Measurements from ENCODE around the gene DEPDC7.
A peak's percentile ranks its signal among the peaks of the same experiment; 100 is the strongest.
"Not testable (repeated sequence)": the region's sequence is repeated elsewhere in the genome, so short reads cannot be mapped to it uniquely, and the experiment has no call there.

Gene DEPDC7

DNA sequence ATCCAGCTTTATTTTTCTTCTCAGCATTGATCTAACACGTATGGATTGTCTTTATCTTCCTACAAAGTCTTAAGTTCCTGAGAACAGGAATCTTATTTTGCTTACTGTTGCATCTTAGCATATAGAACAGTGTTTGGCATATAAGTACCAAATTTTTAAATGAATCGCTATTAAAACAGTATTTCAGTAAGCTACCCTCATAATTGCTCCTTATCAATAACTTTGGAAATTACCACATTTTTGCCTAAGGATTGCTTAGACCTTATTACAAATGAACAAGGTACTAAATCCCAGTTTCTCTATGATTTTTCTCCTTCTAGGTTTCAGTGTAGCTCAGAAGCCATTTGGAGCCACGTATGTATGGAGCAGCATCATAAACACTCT lies 9.7 kb downstream of the DEPDC7 start:
- no peak for DNase-seq (ENCODE audit: low read depth, low spot score)

DNA sequence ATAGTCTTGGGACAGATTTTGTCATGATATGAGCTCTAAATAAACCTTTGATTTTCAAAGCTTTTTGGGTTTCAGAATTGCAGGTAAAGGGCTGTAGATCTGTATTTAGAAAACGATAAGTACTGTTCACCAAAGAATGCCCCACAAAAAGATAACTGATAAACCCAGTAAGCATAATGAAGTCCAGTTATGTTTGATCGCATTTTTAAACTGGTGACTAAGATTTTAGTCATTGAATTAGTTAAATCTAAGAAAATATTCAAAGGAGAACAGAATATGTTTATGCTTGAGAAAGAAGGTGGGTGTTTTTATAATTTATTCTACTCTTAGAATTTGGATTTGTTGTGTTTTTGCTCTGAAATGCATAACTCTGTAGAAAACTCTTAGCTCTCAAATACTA lies 11.6 kb downstream of the DEPDC7 start:
- no peak for DNase-seq (ENCODE audit: low read depth, low spot score)

DNA sequence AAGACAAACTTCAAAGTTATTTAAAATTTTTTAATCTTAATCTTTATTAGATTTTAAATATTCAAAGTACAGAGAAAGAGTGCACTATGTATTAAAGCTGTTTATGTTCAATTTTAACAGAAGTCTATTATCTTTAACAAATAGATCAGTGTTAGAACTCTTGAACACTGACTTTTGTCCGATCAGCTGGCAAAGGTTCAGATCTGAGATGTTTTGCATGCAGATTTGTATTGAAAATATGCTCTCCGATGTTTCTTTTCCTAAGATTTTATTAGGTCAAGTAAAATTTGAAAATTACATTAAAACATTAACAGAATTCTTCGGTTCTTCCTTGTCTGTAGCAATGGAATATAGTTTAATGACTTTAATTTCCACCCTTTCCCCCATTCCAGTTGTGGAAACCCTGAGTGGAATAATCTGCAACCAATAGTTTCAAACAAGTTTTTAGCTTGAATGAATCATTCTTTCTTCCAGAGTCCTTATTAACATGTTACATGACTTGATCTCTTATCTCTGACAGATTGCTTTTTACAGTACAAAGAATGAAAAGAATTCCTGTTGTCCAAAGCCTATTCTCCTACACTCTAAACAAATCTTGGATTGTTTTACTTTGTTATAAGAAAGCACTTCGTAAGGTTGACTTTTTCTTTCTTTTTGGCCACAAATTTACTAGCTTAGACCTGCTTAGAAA lies 12.3 kb downstream of the DEPDC7 start:
- DNase-seq (ENCODE audit: low read depth, low spot score): no peak

DNA sequence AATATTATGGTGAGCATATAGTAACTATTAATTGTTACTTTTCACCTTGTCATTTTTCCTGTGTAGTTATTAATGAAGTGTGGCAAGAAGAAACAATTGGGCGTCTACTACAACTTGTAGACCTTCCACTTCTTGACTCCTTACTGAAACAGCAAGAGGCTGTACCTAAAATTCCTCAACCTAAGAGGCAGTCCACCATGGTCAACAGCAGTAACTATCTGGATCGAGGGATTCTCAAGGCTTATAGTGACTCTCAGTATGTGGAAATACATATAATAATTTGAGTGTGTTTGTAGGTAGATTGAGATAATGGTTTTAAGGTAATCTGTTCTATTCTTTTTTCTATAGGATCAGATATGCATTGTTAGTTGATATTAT lies 12.8 kb downstream of the DEPDC7 start:
- DNase-seq (ENCODE audit: low read depth, low spot score): no peak

DNA sequence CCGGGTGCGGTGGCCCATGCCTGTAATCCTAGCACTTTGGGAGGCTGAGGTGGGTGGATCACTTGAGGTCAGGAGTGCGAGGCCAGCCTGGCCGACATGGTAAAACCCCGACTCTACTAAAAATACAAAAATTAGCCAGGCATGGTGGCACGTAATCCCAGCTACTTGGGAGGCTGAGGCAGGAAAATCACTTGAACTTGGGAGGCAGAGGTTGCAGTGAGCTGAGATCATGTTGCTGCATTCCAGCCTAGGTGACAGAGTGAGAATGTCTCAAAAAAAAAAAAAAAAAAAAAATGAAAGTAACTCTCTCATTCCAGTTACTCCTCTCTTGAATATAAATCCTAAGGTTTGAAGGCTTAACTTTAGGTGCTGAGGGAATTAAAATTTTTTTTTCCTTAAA lies 13.5 kb downstream of the DEPDC7 start:
- not testable (repeated sequence) for DNase-seq (ENCODE audit: low read depth, low spot score)

DNA sequence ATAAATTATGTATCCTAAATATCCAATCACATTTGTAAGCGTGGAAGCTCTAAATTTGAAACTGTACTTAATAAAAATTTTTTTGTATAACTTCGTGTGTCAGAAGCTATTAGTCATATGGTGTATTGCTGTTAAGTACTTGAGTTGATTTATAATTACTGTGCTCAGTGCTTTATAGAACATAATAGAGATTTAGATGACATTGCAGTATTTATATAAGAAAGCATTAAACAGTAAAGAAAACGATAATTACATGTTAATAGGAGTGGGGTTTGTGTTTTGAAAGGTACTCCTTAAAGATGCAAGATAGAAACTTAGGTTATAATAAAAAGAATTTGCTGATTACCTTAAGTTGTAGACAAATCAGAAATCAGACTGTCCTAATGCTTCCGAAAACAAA lies 17.8 kb downstream of the DEPDC7 start:
- DNase-seq (ENCODE audit: low read depth, low spot score): no peak

DNA sequence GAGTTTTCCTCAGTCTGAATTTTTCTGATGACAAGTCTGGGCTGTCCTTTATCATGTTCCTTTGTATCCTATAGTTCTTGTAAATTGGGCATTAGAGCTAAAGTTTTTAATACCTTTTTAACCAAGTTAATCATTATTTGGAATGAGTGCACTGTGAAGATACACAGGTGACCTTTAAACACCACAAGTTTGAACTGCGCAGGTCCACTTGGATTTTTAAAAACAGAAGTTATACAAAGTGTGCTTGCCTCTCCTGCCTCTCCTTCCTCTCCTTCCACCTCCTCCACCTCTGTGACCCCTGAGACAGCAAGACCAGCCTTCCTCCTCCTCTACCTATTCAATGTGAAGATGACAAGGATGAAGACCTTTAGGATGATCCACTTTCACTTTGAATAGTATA lies 19.3 kb downstream of the DEPDC7 start:
- DNase-seq (ENCODE audit: low read depth, low spot score): no peak

DNA sequence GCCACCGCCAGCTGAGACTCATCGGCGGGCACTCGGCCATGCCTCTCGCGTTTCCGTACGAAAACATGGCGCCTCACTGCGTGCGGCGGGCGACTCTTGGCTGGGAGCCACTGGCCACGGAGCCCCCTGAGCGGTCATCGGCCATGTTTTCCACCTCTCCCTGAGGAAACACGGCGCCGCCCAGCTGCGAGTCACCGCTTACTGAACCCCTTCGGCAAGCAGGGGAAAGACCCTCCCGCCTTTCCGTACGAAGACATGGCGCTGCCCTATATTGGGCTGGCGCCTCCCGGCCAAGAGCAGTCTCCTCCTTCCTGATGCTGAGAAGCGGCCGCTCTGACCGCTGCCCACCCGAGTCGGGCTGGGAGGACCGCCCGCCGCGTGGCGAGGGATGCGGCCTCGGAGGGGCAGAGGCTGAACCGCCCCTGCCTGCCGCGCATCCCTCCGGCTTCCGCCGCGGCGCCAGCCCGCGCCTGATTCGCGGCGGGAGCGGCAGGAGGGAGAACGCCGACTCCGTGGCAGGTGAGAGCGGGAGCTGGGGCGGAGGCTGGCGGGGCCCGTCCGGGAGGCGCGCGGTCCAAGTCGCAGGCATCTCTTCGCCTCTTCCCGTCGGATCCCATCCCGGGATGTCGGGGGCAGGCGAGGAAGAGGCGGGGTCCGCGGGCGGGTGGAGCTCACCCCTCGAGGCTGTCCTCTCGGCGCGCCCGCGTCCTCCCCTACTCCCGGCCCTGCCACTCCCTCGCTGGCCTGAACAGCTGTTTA lies 23.8 kb downstream of the DEPDC7 start, which contains the start of gene TCP11L1:
TSS of gene TCP11L1 (plus strand) at position 299 of the 759 bp plus-strand sequence. CDS start 4,202 bp downstream, outside the sequence.
- DNase-seq (ENCODE audit: low read depth, low spot score): peak; percentile 55

DNA sequence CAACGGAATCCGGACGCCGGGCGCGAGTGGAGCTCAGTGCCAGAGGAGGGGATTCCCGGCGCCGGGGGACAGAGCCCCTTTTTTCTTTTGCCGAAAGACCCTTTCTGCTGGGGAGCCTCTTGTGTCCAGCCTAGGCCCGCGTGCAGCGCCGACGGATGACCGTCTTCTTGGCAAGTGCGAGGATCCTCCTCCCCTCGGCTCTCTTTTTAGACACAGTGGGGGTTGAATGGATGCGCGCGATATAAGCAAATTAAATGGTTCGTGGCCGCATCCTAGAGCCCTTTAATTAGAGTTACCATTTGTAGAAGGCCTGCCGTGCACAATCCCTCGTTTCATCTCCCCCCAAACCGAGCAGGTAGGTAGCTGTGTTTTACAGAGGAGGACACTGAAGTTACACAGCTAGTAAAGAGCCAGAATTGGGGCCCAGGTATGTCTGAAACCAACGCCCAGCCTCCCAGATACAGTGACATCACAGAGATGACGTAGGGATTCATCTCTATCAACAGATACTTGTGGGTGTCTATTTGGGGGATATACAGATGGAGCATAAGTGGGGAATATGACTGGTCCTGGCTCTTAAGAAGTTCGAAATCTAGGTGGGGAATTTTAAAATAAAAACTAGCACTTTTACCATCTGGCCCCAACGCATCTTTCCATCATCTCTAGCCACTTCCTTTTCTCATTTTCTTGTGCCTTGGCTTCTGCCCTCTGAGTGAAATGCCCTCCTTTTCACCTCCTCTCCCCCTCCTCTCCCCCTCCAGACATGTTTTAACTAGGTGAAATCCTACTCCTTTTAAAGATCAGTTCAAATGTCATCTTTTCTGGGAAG lies 24.6 kb downstream of the DEPDC7 start:
- no peak for DNase-seq (ENCODE audit: low read depth, low spot score)

DNA sequence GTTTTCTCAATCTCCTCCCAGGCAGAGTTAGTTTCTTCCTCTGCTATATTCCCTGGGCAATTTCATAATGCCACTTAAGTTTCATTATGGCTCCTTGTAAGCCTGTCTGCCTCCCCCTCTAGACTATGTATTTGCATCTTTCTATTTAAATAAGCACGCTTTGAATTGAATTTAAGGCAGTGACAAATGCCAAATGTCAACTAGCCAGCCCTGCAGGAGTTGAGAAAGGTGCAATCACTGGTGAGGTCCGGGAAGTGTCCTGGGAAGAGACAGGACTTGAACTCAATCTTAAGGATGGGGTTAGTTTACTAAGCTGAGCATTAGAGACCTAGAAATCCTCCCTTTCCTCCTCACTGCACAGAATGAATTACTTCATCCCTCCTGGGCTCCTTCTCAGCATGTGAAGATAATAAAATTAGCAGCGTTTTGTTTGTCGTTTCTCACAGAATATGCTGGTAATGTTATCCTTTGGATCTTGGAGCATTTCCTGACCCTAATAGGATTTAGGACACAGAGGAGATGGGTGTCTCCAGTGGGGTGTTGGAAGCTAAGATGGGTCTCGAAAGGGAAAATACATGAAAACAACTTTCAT lies 25.3 kb downstream of the DEPDC7 start:
- no peak for DNase-seq (ENCODE audit: low read depth, low spot score)

DNA sequence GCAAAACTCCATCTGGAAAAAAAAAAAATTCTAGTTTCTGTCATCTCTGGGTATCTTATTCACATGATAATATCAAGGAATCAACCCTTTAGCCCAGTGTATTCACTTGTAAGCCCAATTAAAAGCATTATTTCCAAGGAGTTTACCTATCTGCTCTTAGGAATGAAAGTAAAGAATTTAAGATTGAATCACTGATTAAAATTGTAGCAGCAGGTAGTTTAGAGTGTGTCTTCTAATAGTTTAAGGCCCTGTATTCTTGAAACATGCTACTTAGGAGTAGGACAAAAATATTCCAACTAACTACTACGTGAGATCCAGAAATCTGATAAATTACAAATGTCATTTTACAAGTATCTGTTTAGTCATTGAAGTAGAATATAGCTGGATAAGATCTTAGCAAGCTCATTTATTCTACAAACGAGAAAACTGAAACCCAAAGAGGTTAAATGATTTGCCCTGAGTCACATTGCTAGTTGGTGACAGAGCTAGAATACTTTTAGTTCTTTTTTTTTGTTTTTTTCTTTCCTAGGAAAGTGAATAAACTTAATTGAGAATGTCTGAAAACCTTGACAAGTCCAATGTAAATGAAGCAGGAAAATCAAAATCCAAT lies 27.6 kb downstream of the DEPDC7 start:
- DNase-seq (ENCODE audit: low read depth, low spot score): no peak

DNA sequence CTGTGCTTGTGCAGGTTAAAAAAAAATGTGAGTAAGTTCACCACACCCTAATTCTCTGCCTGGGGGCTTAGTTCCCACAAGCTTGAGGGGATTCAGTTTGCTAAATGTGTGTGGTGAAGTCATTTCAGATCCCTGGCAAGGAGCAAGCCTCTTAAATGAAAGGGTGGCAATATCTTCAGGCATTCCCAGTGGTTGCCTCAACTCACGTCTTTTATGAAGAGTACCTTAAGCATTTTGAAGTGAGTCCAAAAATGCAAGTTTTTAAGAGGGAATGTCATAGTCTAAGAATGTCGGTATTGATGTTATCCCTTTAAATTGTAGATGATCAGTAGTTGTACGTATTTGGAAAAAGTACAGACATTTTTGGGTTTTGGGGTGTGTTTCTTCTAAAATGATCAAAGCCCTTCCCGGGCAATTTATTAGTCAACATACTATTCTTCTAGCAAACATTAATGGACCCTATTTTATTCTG lies 28.6 kb downstream of the DEPDC7 start:
- DNase-seq (ENCODE audit: low read depth, low spot score): no peak

DNA sequence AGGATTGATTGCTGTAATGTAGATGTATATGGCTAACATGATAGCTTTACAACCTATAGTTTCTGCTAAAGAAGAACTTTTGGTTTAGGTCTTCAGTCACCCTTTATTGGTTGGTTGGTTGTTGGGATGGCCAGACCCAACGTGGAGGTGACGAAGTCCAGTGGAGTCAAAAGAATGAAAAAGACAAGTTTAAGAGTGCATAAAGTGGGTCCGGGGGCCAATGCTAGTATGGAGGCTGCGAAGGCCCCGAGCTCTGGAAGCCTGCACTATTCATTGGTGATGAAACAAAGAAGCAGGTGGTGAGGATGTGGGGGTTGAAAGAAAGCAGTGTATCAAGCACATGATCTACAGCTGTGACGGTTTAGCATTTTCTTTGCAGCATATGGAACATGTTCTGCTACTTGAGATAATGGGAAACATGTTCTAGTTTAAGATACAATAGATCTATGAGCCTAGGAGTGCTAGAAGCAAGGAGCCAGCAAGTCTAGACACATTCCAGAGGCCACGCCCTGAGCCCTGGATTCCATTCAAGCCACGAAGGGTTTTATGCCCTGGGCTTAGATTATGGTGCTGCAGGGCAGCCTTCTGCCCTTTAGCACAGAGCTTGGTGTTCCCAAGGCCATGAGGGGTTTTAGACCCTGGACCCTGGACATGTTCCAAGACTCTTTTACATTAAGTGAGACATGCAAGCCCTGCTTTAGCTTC lies 30.0 kb downstream of the DEPDC7 start:
- no peak for DNase-seq (ENCODE audit: low read depth, low spot score)

DNA sequence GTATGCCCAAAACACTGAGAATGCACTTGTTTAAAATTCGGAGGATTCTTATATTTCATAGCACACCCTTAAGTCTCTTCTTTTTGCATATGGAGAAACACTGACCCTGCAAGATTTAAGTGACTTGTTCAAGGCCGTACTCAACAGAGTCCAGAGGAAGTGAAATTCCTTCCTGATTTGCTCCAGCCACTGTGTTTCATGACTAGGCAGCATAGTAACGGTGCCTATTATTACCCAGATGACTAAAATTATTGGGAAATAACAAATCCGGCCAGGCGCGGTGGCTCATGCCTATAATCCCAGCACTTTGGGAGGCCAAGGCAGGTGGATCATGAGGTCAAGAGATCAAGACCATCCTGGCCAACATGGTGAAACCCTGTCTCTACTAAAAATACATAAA lies 33.0 kb downstream of the DEPDC7 start:
- DNase-seq (ENCODE audit: low read depth, low spot score): not testable (repeated sequence)

DNA sequence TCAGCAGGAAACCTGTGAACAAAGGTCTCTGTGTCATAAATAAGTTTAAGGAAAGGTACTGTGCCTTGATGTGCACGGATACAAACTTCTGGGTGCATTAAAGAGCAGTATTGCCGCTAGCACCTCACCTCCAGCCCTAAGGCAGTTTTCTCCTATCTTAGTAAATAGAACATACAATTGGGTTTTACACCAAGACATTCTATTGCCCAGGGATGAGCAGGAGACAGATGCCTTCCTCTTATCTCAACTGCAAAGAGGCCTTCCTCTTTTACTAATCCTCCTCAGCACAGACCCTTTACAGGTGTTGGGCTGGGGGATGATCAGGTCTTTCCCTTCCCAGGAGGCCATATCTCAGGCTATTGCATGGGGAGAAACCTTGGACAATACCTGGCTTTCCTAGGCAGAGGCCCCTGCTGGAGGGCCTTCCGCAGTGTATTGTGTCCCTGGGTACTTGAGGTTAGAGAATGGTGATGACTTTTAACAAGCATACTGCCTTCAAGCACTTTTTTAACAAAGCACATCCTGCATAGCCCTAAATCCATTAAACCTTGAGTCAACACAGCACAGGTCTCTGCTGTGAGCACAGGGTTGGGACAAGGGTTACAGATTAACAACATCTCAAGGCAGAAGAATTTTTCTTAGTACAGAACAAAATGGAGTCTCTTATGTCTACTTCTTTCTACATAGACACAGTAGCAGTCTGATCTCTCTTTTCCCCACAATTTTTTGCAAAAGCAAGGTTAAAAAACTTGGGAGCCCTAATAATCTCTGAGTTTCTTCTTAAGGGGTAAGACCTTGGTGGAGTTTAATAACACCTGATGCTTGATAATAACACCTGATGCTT lies 34.1 kb downstream of the DEPDC7 start:
- DNase-seq (ENCODE audit: low read depth, low spot score): not testable (repeated sequence)

DNA sequence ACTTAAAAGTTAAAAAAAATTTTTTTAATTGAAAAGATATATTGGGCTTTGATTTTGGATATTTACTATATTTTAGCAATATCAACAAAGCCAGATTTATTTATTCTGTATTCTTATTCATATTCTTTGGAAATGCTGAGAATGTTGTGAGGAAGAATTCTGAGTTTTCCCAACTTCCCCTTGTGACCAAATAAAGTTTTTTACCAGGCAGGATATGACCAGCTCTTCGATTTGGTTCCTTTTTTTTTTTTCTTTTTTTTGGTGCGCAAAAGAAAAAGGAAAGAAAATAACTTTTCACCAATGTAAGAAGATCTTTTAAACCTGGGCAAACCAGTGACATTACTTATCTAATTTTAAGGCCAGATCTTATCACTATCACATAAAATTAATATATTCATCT lies 36.6 kb downstream of the DEPDC7 start:
- DNase-seq (ENCODE audit: low read depth, low spot score): no peak

DNA sequence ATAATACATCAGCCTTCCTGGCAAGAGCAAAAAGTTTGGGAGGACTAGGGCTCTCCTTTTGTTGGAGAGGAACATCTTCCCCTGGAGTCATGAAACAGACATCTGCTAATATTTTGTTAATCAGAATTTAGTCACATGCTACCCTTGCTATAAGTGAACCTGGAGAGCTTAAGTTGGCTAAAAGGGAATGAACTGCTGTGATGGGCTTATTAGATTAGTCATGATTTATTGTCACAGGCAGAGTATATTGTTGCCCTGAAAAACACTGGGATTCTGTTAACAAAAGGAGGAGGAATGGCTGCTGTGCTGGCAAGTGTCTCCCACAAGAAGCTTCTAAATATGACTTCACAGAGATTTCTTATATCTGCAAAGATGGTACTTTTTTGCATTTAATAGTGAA lies 39.7 kb downstream of the DEPDC7 start:
- no peak for DNase-seq (ENCODE audit: low read depth, low spot score)

DNA sequence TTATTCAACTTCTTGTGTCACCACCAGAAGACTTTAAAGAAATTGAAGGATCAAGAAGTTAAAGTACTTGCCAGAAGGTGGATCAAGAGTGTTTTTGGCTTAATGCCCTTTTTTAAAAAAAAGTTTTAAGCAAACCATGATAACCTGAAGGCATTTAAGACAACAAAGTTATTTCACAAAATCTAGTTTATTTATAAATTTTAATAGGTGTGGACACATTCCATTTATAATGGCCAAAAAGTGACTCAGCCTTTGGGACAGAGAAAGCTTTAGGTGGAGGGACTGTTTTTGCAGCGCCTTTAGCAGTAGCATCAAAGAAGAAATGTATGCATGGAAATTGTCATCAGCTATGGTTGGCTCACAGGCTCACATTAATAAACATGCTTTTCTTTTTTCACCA lies 41.6 kb downstream of the DEPDC7 start:
- DNase-seq (ENCODE audit: low read depth, low spot score): no peak

DNA sequence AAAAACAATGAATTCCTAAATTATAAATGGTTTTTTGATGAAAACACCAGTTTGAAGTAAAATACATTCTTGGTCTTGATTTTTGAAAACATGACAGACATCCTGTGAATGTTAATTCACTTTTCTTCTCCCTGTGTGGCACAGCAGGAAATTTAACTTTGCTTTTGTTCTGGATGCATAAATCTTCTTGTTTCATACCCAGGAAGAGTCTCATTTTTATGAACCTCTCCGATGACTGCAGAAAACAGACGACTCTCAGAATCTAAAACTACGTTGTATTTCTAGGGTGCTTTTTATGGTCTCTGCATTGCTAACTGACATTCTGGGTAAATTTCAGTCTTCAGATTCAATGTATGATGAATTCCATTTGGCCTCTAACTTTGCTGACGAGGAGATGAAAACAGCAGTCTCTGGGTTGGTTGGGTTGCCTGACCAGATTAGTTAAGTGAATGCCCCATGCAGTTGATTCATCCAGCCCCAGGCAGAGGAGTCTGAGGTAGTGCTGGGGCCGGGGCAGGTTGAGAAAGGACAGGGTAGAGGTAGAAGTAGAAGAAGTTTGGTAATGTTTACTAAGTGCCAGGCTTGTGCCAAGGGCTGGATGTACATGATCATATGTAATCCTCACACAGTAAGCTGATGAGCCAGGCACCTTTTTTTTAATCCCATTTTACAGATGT lies 43.8 kb downstream of the DEPDC7 start:
- no peak for DNase-seq (ENCODE audit: low read depth, low spot score)

Measured in activated naive CD8-positive, alpha-beta T cell treated with anti-CD3 and anti-CD28 coated beads, Interleukin-2, amount 50 U/mL, for 16 hours (primary cell).